ENCODE measurements around the gene THAP7.
"Not testable (repeated sequence)": the region's sequence is repeated elsewhere in the genome, so short reads cannot be mapped to it uniquely, and the experiment has no call there.

DNA sequence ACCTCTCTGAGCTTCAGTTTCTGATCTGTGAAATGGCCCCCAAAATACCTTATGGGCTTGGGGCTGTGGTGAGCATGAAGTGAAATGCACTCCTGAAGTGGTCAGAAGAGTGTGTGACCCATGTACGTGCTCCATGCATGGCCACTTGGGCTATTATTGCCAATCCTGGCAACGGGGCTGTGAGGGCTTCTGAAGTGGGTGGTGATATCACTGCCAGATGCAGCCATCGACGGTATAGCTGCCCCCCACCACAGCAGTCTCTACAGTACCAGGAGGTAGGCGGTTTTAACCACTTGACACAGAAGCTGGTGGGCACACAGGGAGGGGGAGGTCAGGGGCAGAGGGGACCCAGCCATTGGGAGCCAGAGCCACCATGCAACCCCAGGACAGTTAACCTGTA lies 46.5 kb upstream of the THAP7 start:
- TF ChIP-seq CTCF (IDR thresholded peaks at IDR 0.05); EP300 (IDR thresholded peaks at IDR 0.05); POLR2A (IDR thresholded peaks at IDR 0.05; ENCODE audit: low read depth); POLR2AphosphoS5 (IDR thresholded peaks at IDR 0.05): not testable (repeated sequence)

Data from esophagus muscularis mucosa (tissue), 4 donors.